Nephron (organoid): ENCODE results near the gene TUBG2.
A peak's percentile ranks its signal among the peaks of the same experiment; 100 is the strongest.

ENCODE experiments used
- H3K27ac Mint-ChIP-seq, 3 experiments: 2 replicates each; pipeline ENCODE4 v1.8.0; 2020; ENCODE audit warnings: mixed read lengths in 3 of 3, mild to moderate bottlenecking in 2 of 3, moderate library complexity in 1 of 3
- H3K27me3 Mint-ChIP-seq: 2 replicates; pipeline ENCODE4 v1.8.0; 2021; ENCODE audit warnings: low read depth, mild to moderate bottlenecking, moderate library complexity, mixed read lengths
- H3K36me3 Mint-ChIP-seq: 2 replicates; pipeline ENCODE4 v1.8.0; 2020; ENCODE audit warnings: low read depth, mixed read lengths
- H3K4me1 Mint-ChIP-seq: 2 replicates; pipeline ENCODE4 v1.8.0; 2020; ENCODE audit warnings: mixed read lengths
- H3K4me3 Mint-ChIP-seq, 3 experiments: 2 replicates each; pipeline ENCODE4 v1.8.0; 2020; ENCODE audit warnings: mild to moderate bottlenecking in 3 of 3, mixed read lengths in 3 of 3, moderate library complexity in 2 of 3
- H3K9me3 Mint-ChIP-seq: 2 replicates; pipeline ENCODE4 v1.8.0; 2020; ENCODE audit warnings: mixed read lengths
- TF ChIP-seq, protein P1 (sequence below), 3 experiments: fragments of 200-600 bp; sonication (generic); IDR thresholded peaks; one replicate each; pipeline ENCODE4 v1.5.0; 2021; ENCODE audit warnings: antibody characterized with exemption in 3 of 3; ENCODE audit not compliant: unreplicated experiment in 3 of 3

Gene TUBG2

DNA sequence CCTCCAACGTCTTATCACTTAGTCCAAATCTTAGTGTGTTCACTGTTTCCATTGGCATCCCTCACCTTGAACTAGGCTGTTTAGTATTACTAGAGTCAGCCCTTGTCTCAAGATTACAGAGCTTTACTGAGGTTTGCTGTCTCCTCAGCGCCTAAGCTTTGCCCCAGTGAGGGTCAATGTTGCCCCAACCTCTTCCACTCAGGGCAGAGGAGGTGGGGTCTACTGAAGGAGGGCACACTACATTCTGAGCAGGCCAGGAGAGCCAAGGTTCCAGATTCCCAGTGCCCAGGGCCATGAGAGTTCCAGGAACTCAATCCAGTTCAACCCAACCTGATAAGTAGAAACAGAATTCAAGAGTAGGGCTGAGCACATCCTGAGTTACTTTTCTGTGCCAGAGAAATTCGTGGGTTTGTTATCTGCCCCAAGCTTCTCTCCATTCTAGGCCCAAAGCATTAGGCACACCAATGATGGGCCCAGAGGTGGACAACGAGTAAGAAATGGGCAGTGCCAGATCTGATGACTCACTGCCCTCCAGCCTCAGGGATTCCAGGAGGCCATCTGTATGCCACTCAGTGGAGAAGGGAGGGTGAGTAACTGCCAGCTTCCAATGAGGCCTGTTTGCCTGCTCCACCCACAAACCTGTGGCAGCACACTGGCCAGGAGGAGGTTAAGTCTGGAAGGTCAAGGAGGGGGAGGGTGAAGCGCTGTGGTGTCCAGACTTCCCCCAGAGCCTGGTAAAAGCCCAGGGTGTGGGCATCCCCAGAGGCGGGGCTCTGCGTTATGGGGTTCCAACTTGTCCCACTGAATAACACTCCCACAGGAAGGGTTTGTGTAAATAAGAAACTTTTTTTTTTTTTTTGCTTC, 8.2 kb downstream of the TUBG2 start:
- peak overlapping the region in 2 of 3 experiments; percentile 26 to 42 for H3K27ac Mint-ChIP-seq
- H3K4me3 Mint-ChIP-seq: no peak overlapping the region
- peaks cover 57% of the 10 kb centered on the region for H3K36me3 Mint-ChIP-seq
- H3K9me3 Mint-ChIP-seq: no peaks in the 10 kb centered on the region
- peaks cover 17% of the 10 kb centered on the region for H3K4me1 Mint-ChIP-seq
- H3K27me3 Mint-ChIP-seq: peaks cover 12% of the 10 kb centered on the region
- TF ChIP-seq, protein P1, sequence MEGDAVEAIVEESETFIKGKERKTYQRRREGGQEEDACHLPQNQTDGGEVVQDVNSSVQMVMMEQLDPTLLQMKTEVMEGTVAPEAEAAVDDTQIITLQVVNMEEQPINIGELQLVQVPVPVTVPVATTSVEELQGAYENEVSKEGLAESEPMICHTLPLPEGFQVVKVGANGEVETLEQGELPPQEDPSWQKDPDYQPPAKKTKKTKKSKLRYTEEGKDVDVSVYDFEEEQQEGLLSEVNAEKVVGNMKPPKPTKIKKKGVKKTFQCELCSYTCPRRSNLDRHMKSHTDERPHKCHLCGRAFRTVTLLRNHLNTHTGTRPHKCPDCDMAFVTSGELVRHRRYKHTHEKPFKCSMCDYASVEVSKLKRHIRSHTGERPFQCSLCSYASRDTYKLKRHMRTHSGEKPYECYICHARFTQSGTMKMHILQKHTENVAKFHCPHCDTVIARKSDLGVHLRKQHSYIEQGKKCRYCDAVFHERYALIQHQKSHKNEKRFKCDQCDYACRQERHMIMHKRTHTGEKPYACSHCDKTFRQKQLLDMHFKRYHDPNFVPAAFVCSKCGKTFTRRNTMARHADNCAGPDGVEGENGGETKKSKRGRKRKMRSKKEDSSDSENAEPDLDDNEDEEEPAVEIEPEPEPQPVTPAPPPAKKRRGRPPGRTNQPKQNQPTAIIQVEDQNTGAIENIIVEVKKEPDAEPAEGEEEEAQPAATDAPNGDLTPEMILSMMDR (IDR thresholded peaks at IDR 0.05; ENCODE audit: unreplicated experiment in 3 of 3): no peak

DNA sequence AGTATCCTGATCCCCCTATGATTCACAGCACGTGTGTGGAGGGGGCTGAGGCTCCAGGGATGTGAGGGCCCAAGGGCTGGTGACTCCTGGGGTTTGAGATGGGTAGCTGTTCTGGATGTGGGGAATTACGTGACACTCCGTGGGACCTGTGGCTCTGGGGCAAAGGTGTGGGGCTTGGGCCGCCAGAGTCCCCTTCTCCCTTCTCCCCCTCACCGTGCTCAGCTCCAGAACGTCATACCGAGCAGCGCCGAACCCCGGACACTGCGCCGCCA, 10.6 kb downstream of the TUBG2 start:
- peak overlapping the region in 2 of 3 experiments; percentile 18 to 46 for H3K4me3 Mint-ChIP-seq
- peak overlapping the region in 1 of 3 experiments; percentile 6 for H3K27ac Mint-ChIP-seq
- H3K36me3 Mint-ChIP-seq: peaks cover 47% of the 10 kb centered on the region
- H3K27me3 Mint-ChIP-seq: peaks cover 12% of the 10 kb centered on the region
- peaks cover 24% of the 10 kb centered on the region for H3K4me1 Mint-ChIP-seq
- H3K9me3 Mint-ChIP-seq: no peaks in the 10 kb centered on the region
- TF ChIP-seq, protein P1 (IDR thresholded peaks at IDR 0.05; ENCODE audit: unreplicated experiment in 3 of 3): no peak

DNA sequence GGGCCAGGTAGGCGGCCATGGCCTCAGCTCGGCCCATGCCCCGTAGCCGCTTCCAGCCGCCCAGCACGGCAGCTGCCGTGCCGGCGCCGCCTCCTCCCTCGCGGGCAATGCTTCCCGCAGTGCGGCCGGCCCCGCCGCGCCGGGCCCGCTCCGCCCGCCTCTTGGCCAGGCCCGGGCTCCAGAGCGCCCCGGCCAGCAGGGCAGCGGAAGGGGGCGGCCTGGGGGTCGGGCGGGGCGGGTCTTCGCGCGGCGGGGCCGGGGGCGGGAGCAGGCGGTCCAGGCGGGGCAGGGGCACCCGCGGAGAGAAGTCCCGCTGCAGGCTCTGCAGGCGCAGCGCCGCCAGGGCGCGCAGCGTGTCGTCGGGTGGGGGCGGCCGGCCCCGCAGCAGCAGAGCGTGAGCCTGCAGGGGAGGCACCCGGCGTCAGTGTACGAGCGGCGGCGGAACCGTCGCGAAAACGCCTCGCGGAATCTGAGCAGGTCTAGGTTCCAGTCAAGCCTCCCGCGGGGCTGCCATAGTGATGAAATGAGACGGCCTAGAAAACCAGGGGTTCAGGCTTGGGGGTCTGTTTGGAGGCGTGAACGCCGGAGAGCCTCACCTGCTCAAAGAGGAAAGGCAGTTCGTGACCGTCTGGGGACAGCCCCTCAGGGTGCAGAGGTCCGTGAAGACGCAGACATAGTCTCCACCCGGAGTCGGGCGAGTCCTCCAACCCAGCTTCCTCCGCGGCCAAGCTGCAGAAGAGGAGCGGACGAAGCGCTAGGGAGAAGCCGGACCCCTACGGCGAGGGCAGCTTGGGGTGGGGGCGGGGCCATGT, 11.1 kb downstream of the TUBG2 start:
- TF ChIP-seq, protein P1 (IDR thresholded peaks at IDR 0.05; ENCODE audit: unreplicated experiment in 3 of 3): no peak
- Mint-ChIP-seq H3K4me1 (peaks cover 28% of the 10 kb centered on the region), H3K9me3 (no peaks in the 10 kb centered on the region), H3K4me3 (peak overlapping the region in 2 of 3 experiments; percentile 28 to 52), H3K27ac (no peak overlapping the region), H3K36me3 (peaks cover 46% of the 10 kb centered on the region), H3K27me3 (peaks cover 12% of the 10 kb centered on the region)

DNA sequence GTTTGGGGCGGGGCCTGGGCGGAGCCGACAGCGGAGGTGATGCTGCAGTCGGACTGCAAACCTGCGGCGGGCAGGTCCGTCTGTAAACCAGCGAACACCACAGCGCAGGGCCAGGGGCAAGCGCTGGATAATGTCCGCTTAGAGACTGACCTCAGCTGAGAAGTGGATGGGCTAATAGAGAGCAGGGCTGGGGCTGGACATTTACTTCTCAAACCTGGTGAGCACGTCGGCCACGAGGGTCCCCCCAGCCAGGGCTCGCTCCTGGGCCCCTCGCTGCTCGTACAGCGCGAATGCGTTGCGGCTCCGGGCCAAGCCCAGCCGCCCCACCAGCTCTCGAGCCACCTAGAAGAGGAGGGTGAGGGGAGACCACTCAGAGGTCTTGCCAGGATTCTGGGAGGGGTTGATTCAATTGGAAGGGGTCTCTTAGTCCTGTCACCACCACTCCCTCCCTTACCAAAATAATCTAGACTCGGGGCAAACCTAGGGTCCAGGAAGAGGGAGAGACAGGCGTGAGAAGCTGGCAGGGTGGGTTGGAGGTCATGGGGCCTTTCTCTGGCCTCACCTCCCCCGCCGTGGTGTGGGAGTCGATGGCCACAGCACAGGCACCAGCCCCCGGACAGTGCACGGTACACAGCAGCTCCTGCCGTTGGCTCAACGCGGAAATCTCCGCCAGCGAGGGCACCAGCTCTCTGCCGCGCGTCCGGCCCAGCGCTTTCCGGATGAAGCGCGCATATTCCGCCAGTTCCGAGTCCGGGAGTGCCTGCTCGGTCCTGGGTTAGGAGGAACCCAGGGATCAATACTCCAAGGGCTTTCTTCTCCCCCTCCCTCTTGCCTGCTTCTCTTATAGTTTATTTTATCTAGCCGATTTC, 11.9 kb downstream of the TUBG2 start:
- Mint-ChIP-seq H3K27me3 (peaks cover 12% of the 10 kb centered on the region), H3K9me3 (no peaks in the 10 kb centered on the region), H3K4me3 (peak overlapping the region; percentile 10 to 52 (median 32)), H3K4me1 (peaks cover 28% of the 10 kb centered on the region), H3K36me3 (peaks cover 38% of the 10 kb centered on the region), H3K27ac (peak overlapping the region in 1 of 3 experiments; percentile 45)
- TF ChIP-seq, protein P1 (IDR thresholded peaks at IDR 0.05; ENCODE audit: unreplicated experiment in 3 of 3): no peak

DNA sequence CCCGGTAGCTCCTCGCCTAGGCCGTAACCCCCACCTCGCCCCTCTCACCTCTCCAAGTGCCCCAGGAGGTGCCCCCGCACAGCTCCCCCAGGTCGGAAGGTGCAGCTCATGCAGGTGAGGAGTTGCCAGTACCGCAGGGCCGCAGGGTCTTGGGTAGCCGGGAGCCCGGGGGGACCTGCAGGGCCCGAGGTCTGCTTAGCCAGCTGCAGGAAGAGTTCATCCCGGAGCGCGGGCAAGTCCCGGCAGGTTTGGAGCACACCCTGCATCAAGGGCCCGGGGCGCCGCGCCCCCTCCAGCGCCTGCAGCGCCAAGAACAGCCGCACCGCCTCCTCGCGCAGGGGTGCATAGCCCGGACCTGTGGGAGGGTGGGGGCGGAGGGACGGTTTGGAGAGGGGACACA, 13.0 kb downstream of the TUBG2 start:
- peak overlapping the region; percentile 10 to 32 (median 20) for H3K4me3 Mint-ChIP-seq
- H3K27ac Mint-ChIP-seq: peak overlapping the region in 1 of 3 experiments; percentile 45
- H3K36me3 Mint-ChIP-seq: peaks cover 30% of the 10 kb centered on the region
- H3K9me3 Mint-ChIP-seq: no peaks in the 10 kb centered on the region
- peaks cover 12% of the 10 kb centered on the region for H3K27me3 Mint-ChIP-seq
- TF ChIP-seq, protein P1 (IDR thresholded peaks at IDR 0.05; ENCODE audit: unreplicated experiment in 3 of 3): no peak
- H3K4me1 Mint-ChIP-seq: peaks cover 28% of the 10 kb centered on the region
